ENCODE measurements around the gene GAL3ST2.

Gene GAL3ST2

DNA sequence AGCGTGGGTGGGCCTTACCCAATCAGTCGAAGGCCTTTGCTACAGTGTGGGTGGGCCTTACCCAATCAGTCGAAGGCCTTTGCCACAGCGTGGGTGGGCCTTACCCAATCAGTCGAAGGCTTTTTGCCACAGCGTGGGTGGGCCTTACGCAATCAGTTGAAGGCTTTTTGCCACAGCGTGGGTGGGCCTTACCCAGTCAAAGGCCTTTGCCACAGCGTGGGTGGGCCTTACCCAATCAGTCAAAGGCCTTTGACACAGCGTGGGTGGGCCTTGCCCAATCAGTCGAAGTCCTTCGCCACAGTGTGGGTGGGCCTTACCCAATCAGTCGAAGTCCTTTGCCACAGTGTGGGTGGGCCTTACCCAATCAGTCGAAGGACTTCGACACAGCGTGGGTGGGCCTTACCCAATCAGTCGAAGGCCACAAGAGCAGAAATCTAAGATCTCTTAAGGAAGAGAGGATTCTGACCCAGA is 16.3 kb upstream of the GAL3ST2 start:
- Histone ChIP-seq H3K4me3 (ENCODE audit: low read depth in 1 of 2, low read length in 1 of 2) (no peak overlapping the region), H3K27ac (no peak overlapping the region), H3K4me1 (ENCODE audit: control insufficient read depth in 1 of 2, insufficient read depth in 1 of 2, low read depth in 1 of 2, low read length in 1 of 2) (peaks cover 22 to 23% of the 10 kb centered on the region in 2 experiments), H3K36me3 (peaks cover 34% of the 10 kb centered on the region), H3K27me3 (no peaks in the 10 kb centered on the region), H3K9me3 (no peaks in the 10 kb centered on the region)
- TF ChIP-seq, protein P1, sequence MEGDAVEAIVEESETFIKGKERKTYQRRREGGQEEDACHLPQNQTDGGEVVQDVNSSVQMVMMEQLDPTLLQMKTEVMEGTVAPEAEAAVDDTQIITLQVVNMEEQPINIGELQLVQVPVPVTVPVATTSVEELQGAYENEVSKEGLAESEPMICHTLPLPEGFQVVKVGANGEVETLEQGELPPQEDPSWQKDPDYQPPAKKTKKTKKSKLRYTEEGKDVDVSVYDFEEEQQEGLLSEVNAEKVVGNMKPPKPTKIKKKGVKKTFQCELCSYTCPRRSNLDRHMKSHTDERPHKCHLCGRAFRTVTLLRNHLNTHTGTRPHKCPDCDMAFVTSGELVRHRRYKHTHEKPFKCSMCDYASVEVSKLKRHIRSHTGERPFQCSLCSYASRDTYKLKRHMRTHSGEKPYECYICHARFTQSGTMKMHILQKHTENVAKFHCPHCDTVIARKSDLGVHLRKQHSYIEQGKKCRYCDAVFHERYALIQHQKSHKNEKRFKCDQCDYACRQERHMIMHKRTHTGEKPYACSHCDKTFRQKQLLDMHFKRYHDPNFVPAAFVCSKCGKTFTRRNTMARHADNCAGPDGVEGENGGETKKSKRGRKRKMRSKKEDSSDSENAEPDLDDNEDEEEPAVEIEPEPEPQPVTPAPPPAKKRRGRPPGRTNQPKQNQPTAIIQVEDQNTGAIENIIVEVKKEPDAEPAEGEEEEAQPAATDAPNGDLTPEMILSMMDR (IDR thresholded peaks at IDR 0.05): no peak

DNA sequence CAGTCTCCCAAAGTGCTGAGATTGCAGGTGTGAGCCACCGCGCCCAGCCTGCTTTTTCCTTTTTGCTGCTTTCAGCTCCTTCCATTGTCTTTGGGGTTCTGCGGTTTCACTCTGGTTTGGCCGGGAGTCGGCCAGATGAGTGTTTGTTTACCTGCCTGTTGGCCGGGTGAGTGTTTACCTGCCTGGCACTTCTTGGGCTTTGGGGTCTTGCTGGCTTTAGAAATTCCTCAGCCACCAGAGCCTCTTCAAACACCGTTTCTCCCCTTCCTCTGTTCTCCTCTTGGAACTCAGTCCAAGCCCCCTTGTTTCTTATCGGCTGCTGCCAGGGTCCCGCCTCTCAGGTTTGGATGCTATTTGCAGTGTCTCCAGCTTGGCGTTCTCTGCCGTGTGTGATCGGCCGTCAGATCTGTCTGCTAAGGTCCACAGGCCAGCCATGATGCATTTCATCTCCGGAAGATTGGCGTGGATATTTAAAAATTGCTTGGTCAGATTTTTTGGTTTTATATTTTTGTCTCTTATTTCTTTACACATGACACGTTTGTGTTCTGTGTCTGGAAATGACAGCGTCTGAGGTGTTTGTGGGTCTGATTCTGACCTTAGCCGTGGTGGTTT is 14.2 kb upstream of the GAL3ST2 start:
- Histone ChIP-seq H3K27me3 (no peaks in the 10 kb centered on the region), H3K4me3 (ENCODE audit: low read depth in 1 of 2, low read length in 1 of 2) (no peak overlapping the region), H3K36me3 (peaks cover 13% of the 10 kb centered on the region), H3K9me3 (no peaks in the 10 kb centered on the region), H3K4me1 (ENCODE audit: control insufficient read depth in 1 of 2, insufficient read depth in 1 of 2, low read depth in 1 of 2, low read length in 1 of 2) (peaks cover 22 to 23% of the 10 kb centered on the region in 2 experiments), H3K27ac (peak overlapping the region; percentile 57)
- TF ChIP-seq, protein P1 (IDR thresholded peaks at IDR 0.05): no peak

DNA sequence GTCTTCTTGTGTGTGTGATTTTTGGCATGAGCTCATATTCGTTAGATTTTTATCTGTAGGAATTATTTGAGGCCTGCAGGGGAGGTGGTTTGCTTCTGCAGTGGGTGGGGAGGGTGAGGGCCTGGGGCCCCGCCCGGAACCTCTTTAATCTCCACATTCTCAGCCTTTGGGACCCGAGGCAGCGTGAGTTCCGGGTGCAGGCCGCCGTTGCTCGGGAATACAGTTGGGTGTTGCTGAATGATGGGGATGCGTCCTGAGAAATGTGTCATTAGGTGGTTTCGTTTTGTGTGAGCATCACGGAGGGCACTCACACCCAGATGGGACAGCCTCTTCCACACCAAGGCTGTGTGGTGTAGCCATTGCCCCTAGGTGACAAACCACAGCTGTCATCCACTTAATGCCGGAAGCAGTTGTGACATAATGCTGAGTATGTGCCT is 13.7 kb upstream of the GAL3ST2 start:
- TF ChIP-seq, protein P1 (IDR thresholded peaks at IDR 0.05): no peak
- no peaks in the 10 kb centered on the region for H3K27me3 ChIP-seq
- H3K4me3 ChIP-seq (ENCODE audit: low read depth in 1 of 2, low read length in 1 of 2): no peak overlapping the region
- peak overlapping the region; percentile 57 for H3K27ac ChIP-seq
- H3K36me3 ChIP-seq: peaks cover 14% of the 10 kb centered on the region
- peaks cover 22 to 23% of the 10 kb centered on the region in 2 experiments for H3K4me1 ChIP-seq (ENCODE audit: control insufficient read depth in 1 of 2, insufficient read depth in 1 of 2, low read depth in 1 of 2, low read length in 1 of 2)
- no peaks in the 10 kb centered on the region for H3K9me3 ChIP-seq

DNA sequence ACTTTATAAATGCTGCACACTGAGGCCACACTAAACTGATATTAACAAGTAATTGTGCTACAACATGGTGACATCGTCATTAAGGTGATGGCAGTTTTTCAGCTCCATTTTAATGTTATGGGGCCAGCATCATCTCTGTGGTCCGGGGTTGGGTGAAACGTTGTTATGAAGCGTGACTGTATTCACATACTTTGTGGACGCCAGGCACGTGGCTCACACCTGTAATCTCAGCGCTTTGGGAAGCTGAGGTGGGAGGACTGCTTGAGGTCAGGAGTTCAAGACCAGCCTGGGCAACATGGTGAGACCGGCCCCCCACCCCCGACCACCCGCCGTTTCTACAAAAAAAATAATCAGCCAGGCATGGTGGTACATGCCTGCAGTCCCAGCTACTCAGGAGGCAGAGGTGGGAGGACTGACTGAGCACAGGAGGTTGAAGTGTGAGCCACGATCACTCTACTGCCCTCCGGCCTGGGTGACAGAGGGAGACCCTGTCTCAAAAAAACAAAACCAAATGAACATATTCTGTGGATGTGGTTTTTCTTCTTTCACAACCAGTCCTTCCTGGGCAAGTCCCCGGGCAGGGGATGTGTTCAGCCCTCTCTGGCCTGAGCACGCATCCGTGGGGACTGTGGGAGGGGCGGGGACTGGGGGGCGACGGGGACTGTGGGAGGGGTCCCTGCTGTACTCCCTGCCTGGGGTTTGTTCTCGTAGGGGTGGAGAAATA is 12.9 kb upstream of the GAL3ST2 start:
- Histone ChIP-seq H3K27ac (peak overlapping the region; percentile 57), H3K4me3 (ENCODE audit: low read depth in 1 of 2, low read length in 1 of 2) (peak overlapping the region in 1 of 2 experiments; percentile 17), H3K4me1 (ENCODE audit: control insufficient read depth in 1 of 2, insufficient read depth in 1 of 2, low read depth in 1 of 2, low read length in 1 of 2) (peaks cover 22 to 23% of the 10 kb centered on the region in 2 experiments), H3K36me3 (peaks cover 12% of the 10 kb centered on the region), H3K27me3 (no peaks in the 10 kb centered on the region), H3K9me3 (no peaks in the 10 kb centered on the region)
- TF ChIP-seq, protein P1 (IDR thresholded peaks at IDR 0.05): no peak

DNA sequence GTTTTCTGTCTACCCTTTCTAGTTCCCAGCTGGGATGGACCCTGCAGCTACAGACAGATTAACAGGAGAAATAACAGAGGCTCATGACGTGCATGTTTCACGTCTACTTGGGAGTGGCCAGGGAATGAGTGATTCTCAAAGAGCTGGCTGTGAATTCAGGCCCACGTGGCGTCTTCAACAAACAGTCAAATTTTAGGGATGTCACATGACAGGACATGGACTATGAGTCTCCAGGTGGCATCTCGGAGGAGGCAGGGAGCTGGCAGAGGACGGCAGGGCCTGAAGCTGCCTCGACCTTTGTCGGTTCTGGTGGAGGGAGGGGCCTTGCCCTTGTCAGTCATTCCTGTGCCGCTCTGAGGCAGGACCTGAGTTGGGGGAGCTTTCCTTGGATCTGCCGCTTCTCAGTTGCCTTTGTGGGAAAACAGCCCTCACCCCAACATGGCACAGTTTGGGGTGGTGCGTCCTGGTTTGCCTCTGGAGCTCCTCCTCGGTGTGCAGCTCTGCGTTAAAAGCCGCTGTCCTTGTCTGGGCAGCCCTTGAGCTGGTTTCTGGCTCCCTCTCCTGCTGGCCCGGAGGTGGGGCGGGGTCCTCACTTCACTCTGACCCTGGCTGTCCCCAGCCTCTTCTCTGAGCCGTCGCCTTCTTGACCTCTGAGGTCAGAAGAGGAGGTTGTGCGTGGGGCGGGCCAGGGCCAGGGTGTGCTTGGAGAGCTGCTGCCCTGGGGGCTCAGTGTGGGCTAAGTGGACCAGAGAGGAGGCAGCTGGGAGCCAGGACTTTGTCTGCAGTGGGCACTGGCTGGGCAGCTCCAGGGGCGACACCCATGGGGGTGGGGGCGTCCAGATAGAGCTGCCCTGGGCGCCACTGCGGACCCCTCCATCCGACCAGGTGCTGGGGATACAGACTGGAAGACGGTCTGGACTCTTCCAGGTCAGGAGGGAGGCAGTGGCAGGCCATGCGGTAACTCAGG is 12.1 kb upstream of the GAL3ST2 start:
- Histone ChIP-seq H3K4me3 (ENCODE audit: low read depth in 1 of 2, low read length in 1 of 2) (peak overlapping the region in 1 of 2 experiments; percentile 17), H3K36me3 (peaks cover 7% of the 10 kb centered on the region), H3K9me3 (no peaks in the 10 kb centered on the region), H3K4me1 (ENCODE audit: control insufficient read depth in 1 of 2, insufficient read depth in 1 of 2, low read depth in 1 of 2, low read length in 1 of 2) (peaks cover 22 to 23% of the 10 kb centered on the region in 2 experiments), H3K27me3 (no peaks in the 10 kb centered on the region), H3K27ac (peak overlapping the region; percentile 57)
- TF ChIP-seq, protein P1 (IDR thresholded peaks at IDR 0.05): no peak

Data from neutrophil (primary cell).